Activated naive CD4-positive, alpha-beta T cell (primary cell): ENCODE data around the gene CASP8AP2.
A peak's percentile ranks its signal among the peaks of the same experiment; 100 is the strongest.
"Not testable (repeated sequence)": the region's sequence is repeated elsewhere in the genome, so short reads cannot be mapped to it uniquely, and the experiment has no call there.

Source experiments
- DNase-seq, 4 experiments: peaks; one replicate each; lab custom pipeline; 2025; lab: John Stamatoyannopoulos, UW

The CASP8AP2 gene

DNA sequence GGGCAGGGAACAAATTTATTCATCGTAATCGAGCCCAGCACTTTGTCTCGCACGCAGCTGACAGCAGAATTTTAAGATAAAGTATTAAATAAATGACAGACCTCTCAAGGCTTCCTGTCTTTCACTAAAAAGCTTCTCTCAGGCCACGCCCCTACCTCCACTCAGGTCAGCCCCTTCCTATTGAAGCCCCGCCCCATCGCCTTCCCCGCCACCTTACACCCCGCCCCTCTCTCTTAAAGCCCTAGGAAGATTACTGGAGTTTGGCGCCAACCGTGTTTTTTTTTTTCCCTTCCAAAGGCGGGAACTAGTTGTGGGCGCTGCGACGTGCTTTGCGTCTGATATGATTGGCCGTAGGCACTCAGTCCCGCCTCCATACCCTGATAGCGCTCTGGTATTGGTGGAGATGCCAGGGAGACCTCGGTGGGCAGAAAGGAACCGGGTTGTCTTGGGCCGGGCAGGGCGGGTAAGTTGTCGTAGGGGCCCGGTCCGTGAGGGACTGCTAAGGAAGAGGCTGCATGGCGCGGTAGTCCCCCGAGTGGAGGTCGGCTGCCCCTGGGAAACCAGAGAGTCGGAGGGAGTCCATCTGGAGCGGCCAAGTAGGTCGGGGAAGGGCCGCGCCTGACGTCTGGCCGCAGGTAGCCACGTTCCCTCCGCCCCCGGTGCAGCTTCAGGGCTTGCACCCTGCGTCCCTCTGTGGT is at the start of gene CASP8AP2:
CASP8AP2 (plus strand) TSS at position 409 of the 698 bp plus-strand sequence.
- DNase-seq = peak; percentile 68 to 88 (median 86)

GRCh38 chr6:89781070-89782034 is 48.3 kb upstream of the CASP8AP2 start:
- DNase-seq = no peak

GRCh38 chr6:89782222-89782621 is 47.5 kb upstream of the CASP8AP2 start:
- DNase-seq = no peak

- DNase-seq = not testable (repeated sequence)
These were observed 46.4 kb upstream of the CASP8AP2 start for GRCh38 chr6:89783293-89783692.

DNA sequence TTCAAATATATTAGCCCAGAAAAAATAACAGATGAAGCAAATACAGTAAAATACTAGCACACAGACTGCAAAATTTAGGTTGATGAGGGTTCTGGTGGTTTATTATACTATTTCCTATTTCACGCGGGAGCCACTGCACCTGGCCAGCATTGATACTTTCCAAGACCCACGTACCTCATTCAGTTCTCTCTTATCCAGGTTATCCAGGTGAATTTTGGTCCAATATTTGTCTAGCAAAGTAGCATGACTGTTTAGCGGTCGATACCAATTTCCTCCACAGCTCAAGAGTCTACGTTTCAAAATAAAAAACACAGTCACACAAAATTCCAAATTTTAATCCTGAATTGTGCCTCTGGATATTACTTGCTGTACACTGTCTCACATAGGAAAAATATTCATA is 44.8 kb upstream of the CASP8AP2 start:
- no peak for DNase-seq

GRCh38 chr6:89786970-89787369 is 42.7 kb upstream of the CASP8AP2 start:
- DNase-seq = no peak

GRCh38 chr6:89787660-89788328 is 41.9 kb upstream of the CASP8AP2 start:
- no peak for DNase-seq

DNA sequence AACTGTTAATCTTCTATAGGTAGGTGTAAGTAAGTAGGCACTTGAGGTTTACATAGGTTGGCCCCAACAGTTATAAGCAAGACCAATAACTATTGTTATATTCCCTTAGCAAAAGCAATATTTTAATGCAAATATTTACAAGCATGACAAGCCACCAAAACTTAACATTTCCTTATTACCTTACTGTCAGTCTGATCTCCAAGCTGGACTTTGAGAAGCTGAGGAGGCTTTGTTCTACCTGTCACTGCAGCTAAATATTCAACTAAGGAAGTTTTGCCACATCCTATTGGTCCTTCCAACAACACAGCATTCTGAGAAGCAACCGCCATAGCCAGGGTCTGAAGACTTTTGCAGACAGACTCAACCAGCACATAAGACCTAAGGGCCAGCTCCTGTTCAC is 39.7 kb upstream of the CASP8AP2 start:
- DNase-seq = no peak

GRCh38 chr6:89790403-89790802 is 39.3 kb upstream of the CASP8AP2 start:
- no peak for DNase-seq

DNA sequence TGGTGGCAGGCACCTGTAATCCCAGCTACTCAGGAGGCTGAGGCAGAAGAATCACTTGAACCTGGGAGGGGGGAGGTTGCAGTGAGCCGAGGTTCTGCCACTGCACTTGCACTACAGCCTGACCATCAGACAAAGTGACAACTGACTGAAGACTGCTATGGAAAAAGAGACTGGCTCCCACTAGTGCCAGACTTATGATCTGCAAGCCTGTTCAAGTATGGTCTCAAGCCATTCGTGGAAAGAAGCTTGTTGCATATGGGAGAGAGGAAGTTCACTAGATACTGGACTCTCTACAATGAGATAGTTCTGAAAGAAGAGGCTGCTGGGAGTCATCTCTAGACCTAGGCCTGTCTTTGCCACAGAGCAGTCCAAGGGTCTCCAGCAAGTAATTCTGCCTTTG is 36.8 kb upstream of the CASP8AP2 start:
- no peak for DNase-seq

DNA sequence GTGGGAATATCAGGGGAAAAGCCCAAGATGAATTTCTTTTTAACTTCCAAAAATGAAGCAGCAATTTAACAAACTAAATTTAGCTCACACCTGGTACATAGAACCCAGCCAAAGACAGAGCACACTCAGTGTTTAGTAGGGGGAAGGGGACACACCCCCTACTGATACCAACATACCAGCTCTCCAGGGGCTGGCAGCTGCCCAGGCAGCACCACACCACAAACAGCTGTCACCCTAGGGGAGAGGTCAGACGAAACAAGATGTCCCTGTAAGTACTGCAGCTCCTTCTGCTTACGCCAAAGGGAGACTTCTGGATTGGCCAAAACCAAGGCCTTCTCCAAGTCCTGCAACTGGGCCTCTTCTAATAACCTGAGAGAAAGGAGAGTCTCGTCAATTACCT is 36.1 kb upstream of the CASP8AP2 start:
- no peak for DNase-seq

DNA sequence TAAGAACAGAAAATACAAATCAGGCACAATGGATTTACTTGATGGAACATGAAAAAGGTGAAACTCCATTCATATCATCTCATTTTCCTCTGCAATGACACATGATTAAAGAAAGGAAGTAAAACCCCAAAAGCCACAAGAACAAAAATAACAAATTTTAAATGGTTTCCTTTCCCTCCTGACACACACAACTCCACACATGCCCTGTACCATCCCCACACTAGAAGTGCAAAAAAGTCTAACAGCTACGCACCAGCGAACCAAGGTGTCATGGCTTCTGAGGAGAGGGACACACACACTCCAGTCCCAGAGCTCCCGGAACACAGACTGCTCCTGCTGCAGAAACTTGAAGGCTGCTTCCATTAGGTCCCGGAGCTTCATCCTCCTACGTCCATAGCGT is 35.4 kb upstream of the CASP8AP2 start:
- DNase-seq = no peak

- no peak for DNase-seq
These were observed 32.4 kb upstream of the CASP8AP2 start for GRCh38 chr6:89797317-89797716.

- DNase-seq = no peak
These were observed 30.6 kb upstream of the CASP8AP2 start for GRCh38 chr6:89799096-89799495.

DNA sequence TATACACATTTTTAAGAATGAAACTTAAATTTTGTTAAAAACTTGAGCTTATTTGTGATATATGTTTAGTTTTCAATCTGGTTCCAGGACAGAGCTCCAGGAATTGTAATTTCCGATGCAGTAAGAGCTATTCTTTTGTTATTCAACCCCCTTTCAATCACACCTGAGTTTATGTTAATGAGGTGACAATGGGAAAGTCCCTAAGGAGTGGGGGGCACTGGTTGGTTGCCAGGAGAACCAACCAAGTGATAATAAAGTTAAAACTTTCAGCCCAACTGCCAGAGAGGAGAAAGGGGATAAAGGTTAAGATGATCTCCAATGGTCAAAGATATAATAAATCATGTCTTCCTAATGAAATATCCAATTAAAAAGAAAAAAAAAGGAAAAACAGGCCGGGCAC is 29.9 kb upstream of the CASP8AP2 start:
- no peak for DNase-seq

DNA sequence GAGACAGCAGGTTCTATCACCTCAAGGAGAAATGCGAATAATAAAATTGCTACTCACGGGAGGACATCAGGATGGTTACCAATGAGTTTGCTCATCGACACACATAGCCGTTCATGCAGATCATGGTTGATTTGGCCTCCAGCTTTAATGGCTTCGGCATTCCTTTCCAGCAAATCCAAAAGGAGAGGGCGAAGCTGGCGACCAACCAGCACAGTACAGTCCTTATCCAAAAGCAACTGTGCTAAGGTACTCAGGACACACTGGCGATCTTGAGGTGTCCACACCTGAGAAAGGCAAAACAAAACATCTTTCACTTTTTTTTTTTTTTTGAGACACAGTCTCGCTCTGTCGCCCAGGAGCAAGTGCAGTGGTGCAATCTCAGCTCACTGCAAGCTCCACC is 26.4 kb upstream of the CASP8AP2 start:
- DNase-seq = no peak

DNA sequence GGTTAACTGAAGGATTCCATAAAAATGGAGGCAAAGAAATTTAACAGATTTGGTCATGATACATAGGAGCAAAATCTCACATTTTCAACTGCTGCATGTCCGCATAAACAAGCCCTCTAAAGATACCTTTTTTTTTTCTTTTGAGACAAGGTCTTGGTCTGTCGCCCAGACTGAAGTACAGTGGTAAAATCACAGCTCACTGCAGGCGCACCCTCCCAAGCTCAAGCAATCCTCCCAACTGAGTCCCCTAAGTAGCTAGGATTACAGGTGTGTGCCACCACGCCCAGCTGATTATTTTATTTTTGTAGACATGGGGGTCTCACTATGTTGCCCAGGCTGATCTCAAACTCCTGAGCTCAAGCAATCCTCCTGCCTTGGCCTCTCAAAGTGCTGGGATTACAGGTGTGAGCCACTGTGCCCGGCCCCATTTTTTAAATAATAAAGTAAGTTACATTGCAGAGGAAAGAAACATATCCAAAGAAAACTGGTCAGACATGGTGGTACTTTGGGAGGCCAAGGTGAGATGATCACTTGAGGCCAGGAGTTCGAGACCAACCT is 23.8 kb upstream of the CASP8AP2 start:
- no peak for DNase-seq

- DNase-seq = no peak
These were observed 22.1 kb upstream of the CASP8AP2 start for GRCh38 chr6:89807581-89807980.

GRCh38 chr6:89813422-89813821 is 16.3 kb upstream of the CASP8AP2 start:
- not testable (repeated sequence) for DNase-seq

- DNase-seq = no peak
These were observed 12.2 kb upstream of the CASP8AP2 start for GRCh38 chr6:89817481-89817880.

DNA sequence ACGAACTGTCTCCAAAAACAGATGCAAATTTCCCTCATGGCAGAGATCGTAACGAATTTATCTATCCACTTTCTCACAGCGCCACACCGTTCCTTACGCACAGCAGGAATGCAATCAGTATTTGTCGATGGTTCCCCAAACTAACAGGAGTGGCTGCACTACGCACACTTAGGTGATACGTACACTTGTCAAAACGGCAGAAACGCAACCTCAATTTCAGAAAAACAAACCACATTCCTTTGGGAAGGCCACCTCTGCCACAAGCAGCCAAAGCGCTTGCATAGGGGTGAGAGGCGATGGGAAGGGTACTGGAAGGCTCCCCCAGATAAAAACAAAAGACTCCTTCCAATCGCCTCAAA is 10.7 kb upstream of the CASP8AP2 start:
- no peak for DNase-seq
